Astrocyte (in vitro differentiated cells and primary cell): ENCODE data around the gene TBC1D2B.
"Not testable (repeated sequence)": the region's sequence is repeated elsewhere in the genome, so short reads cannot be mapped to it uniquely, and the experiment has no call there.

Source experiments
- CTCF ChIP-seq: IDR thresholded peaks from 2 replicates; pipeline ENCODE4 v1.5.1; 2011; ENCODE audit warnings: low read depth, mild to moderate bottlenecking, inconsistent platforms, low read length, moderate library complexity; ENCODE audit not compliant: insufficient read depth
- EZH2 ChIP-seq: IDR thresholded peaks from 2 replicates; pipeline ENCODE4 v1.6.1; 2012; ENCODE audit warnings: mild to moderate bottlenecking, low read length, inconsistent platforms; ENCODE audit not compliant: insufficient read depth

DNA sequence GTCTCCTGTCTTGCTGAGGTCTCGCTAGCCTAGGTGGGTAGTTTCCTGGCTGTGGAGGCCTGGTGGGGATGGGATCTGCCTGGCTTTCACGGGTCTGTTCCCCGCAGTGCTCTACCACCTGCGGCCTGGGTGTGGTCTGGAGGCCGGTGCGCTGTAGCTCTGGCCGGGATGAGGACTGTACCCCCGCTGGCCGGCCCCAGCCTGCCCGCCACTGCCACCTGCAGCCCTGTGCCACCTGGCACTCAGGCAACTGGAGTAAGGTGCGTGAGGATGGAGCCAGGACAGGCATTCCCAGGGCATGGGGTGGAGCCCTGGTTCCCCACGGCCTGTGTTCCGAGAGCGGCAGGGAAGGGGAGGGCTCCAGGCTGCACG lies 89.8 kb downstream of the TBC1D2B start:
- TF ChIP-seq CTCF, EZH2: not testable (repeated sequence)
